Keratinocyte (primary cell): ENCODE data around the gene CDK5RAP3. TPM values are rescaled to one million over a fixed set of nuclear protein-coding genes. Genes with fewer than 3 reads are reported as not detected.
"Not testable (repeated sequence)": the region's sequence is repeated elsewhere in the genome, so short reads cannot be mapped to it uniquely, and the experiment has no call there.

Experiments
- DNase-seq: peaks from one replicate; pipeline ENCODE4 v3.0.0-alpha.2; 2011; ENCODE audit warnings: low read depth, missing footprints, low spot score
- FAIRE-seq: peaks from 2 replicates; lab custom pipeline; 2011; peaks lifted over from hg19 to GRCh38; lab: Jason Lieb, UNC
- H2AFZ ChIP-seq: 2 replicates; pipeline ENCODE4 v1.6.0; 2012; ENCODE audit warnings: low read length, control low read depth, inconsistent platforms; ENCODE audit not compliant: control insufficient read depth
- H3K27ac ChIP-seq: 2 replicates; pipeline ENCODE4 v1.5.1; 2011; ENCODE audit warnings: low read length; ENCODE audit not compliant: control insufficient read depth, insufficient read depth
- H3K27me3 ChIP-seq: 3 replicates; pipeline ENCODE4 v1.6.0; 2011; ENCODE audit warnings: low read length; ENCODE audit not compliant: control insufficient read depth, insufficient read depth; ENCODE audit errors: extremely low read depth
- H3K36me3 ChIP-seq, 2 experiments: 2 replicates in 1 of 2; 3 replicates in 1 of 2; pipeline ENCODE4 v1.5.1; 2011; ENCODE audit warnings: low read length in 2 of 2, mild to moderate bottlenecking in 1 of 2; ENCODE audit not compliant: control insufficient read depth in 2 of 2, insufficient read depth in 2 of 2; ENCODE audit errors: extremely low read depth in 1 of 2
- H3K4me1 ChIP-seq: 3 replicates; pipeline ENCODE4 v1.5.1; 2011; ENCODE audit warnings: low read length; ENCODE audit not compliant: control insufficient read depth, insufficient read depth; ENCODE audit errors: extremely low read depth
- H3K4me2 ChIP-seq: 3 replicates; pipeline ENCODE4 v1.6.0; 2011; ENCODE audit warnings: low read depth, low read length; ENCODE audit not compliant: control insufficient read depth, insufficient read depth; ENCODE audit errors: extremely low read depth
- H3K4me3 ChIP-seq, 3 experiments: fragments of 200-600 bp in 1 of 3; sonication (generic) in 1 of 3; 2 replicates in 2 of 3; 3 replicates in 1 of 3; pipeline ENCODE4 v1.5.1; 2011 to 2016; ENCODE audit warnings: low read length in 3 of 3, mild to moderate bottlenecking in 3 of 3, control low read depth in 2 of 3, inconsistent platforms in 1 of 3, low read depth in 1 of 3, mixed read lengths in 1 of 3, mixed run types in 1 of 3, moderate library complexity in 1 of 3; ENCODE audit not compliant: control insufficient read depth in 2 of 3, insufficient read depth in 2 of 3; ENCODE audit errors: extremely low read depth in 1 of 3
- H3K79me2 ChIP-seq: 2 replicates; pipeline ENCODE4 v1.6.0; 2012; ENCODE audit warnings: low read length; ENCODE audit not compliant: control insufficient read depth, insufficient read depth
- H3K9ac ChIP-seq: 3 replicates; pipeline ENCODE4 v1.6.0; 2011; ENCODE audit warnings: low read length; ENCODE audit not compliant: control insufficient read depth, insufficient read depth; ENCODE audit errors: extremely low read depth
- H3K9me1 ChIP-seq: 3 replicates; pipeline ENCODE4 v1.6.0; 2011; ENCODE audit warnings: low read length; ENCODE audit not compliant: control insufficient read depth, insufficient read depth; ENCODE audit errors: extremely low read depth
- H3K9me3 ChIP-seq: 2 replicates; pipeline ENCODE4 v1.5.1; 2012; ENCODE audit warnings: low read depth, low read length; ENCODE audit not compliant: control insufficient read depth
- H4K20me1 ChIP-seq: 3 replicates; pipeline ENCODE4 v1.6.0; 2011; ENCODE audit warnings: low read length; ENCODE audit not compliant: control insufficient read depth, insufficient read depth; ENCODE audit errors: extremely low read depth
- CTCF ChIP-seq, 3 experiments: IDR thresholded peaks in 1 of 3; conservative IDR thresholded peaks in 1 of 3; optimal IDR thresholded peaks in 1 of 3; 2 replicates in 2 of 3; 3 replicates in 1 of 3; pipeline versions ENCODE3 to v1.5.1; 2011; ENCODE audit warnings: low read length in 3 of 3, mild to moderate bottlenecking in 3 of 3, moderate library complexity in 2 of 3, control low read depth in 1 of 3, inconsistent platforms in 1 of 3; ENCODE audit not compliant: insufficient read depth in 2 of 3; ENCODE audit errors: extremely low read depth in 1 of 3
- EZH2 ChIP-seq: IDR thresholded peaks from one replicate; pipeline ENCODE4 v1.6.1; 2012; ENCODE audit warnings: inconsistent platforms, mild to moderate bottlenecking, low read length, moderate library complexity
- dilution Hi-C: fragments of 300-500 bp; cut with MboI; formaldehyde crosslinking; loops from one replicate; pipeline ENCODE4 v1.7.0; 2020; ENCODE audit warnings: low sequenced_read_pairs; ENCODE audit not compliant: extremely low pct_ligation_motif_present
- polyA plus RNA-seq, 5 experiments: library from polyadenylated mRNA; depleted of rRNA in 3 of 5; stranded (reverse) in 3 of 5; stranded (forward) in 1 of 5; unstranded in 1 of 5; fragments of >200 nt; gene quantifications; 1 replicate in 1 of 5; 2 replicates in 3 of 5; 3 replicates in 1 of 5; pipeline versions ENCODE4 v1.2.1 to v1.2.3, GENCODE V29; 2011 to 2012; ENCODE audit warnings: missing spikeins in 2 of 5, low read depth in 1 of 5, low replicate concordance in 1 of 5

Gene CDK5RAP3
- polyA plus RNA-seq, 1 donor (not counting 4 experiments of a cell fraction or from before 2014, with no cell fraction given), result 63.9 TPM

GRCh38 chr17:47931848-47932247 lies 39.1 kb upstream of the CDK5RAP3 start:
- Histone ChIP-seq H3K9me3 (no peaks in the 10 kb centered on the region), H4K20me1 (no peaks in the 10 kb centered on the region), H2AFZ (no peak overlapping the region), H3K4me1 (peaks cover 16% of the 10 kb centered on the region), H3K9ac (no peak overlapping the region), H3K27ac (no peak overlapping the region), H3K79me2 (no peaks in the 10 kb centered on the region), H3K27me3 (no peaks in the 10 kb centered on the region), H3K36me3 (peaks cover 5 to 7% of the 10 kb centered on the region in 2 experiments), H3K4me3 (no peak overlapping the region), H3K4me2 (no peak overlapping the region), H3K9me1 (no peaks in the 10 kb centered on the region)
- dilution Hi-C loops, result no loop called here
- FAIRE-seq, result no peak
- no peak for TF ChIP-seq EZH2
- TF ChIP-seq CTCF (optimal IDR thresholded peaks at IDR 0.05 in 1 of 3, IDR thresholded peaks at IDR 0.05 in 1 of 3, conservative IDR thresholded peaks at IDR 0.05 in 1 of 3; ENCODE audit: extremely low read depth in 1 of 3, insufficient read depth in 2 of 3, low read length in 3 of 3), result no peak
- no peak for DNase-seq

- H3K79me2 ChIP-seq, result no peaks in the 10 kb centered on the region
- dilution Hi-C loops, result no loop called here
- peaks cover 16% of the 10 kb centered on the region for H3K4me1 ChIP-seq
- TF ChIP-seq CTCF (optimal IDR thresholded peaks at IDR 0.05 in 1 of 3, IDR thresholded peaks at IDR 0.05 in 1 of 3, conservative IDR thresholded peaks at IDR 0.05 in 1 of 3; ENCODE audit: extremely low read depth in 1 of 3, insufficient read depth in 2 of 3, low read length in 3 of 3), result no peak
- no peak for TF ChIP-seq EZH2
- no peak overlapping the region for H3K4me2 ChIP-seq
- no peak overlapping the region for H3K4me3 ChIP-seq
- H3K27ac ChIP-seq, result no peak overlapping the region
- H3K27me3 ChIP-seq, result no peaks in the 10 kb centered on the region
- FAIRE-seq, result no peak
- no peaks in the 10 kb centered on the region for H4K20me1 ChIP-seq
- H2AFZ ChIP-seq, result no peak overlapping the region
- H3K9ac ChIP-seq, result no peak overlapping the region
- no peaks in the 10 kb centered on the region for H3K9me3 ChIP-seq
- DNase-seq, result no peak
- H3K9me1 ChIP-seq, result no peaks in the 10 kb centered on the region
- H3K36me3 ChIP-seq, result peaks cover under 1 to 2% of the 10 kb centered on the region in 2 experiments
These were observed 36.1 kb upstream of the CDK5RAP3 start for GRCh38 chr17:47934856-47935255.

GRCh38 chr17:47935468-47935867 lies 35.4 kb upstream of the CDK5RAP3 start:
- H3K4me3 ChIP-seq, H3K27me3 ChIP-seq, H4K20me1 ChIP-seq, H3K36me3 ChIP-seq, H3K9me1 ChIP-seq, dilution Hi-C loops, H3K9ac ChIP-seq, H3K9me3 ChIP-seq, DNase-seq, FAIRE-seq, H2AFZ ChIP-seq, H3K79me2 ChIP-seq: not testable (repeated sequence)
- peak overlapping the region; percentile 0 for H3K27ac ChIP-seq
- peak overlapping the region; percentile 63 for H3K4me2 ChIP-seq
- peaks cover 16% of the 10 kb centered on the region for H3K4me1 ChIP-seq
